DMS114 treated with DMSO at 0.1 percent for 48 hours (cell line): Measurements from ENCODE around the gene RTKN.
A peak's percentile ranks its signal among the peaks of the same experiment; 100 is the strongest.

Experiments
- DNase-seq: peaks from one replicate; lab custom pipeline; 2025; ENCODE audit not compliant: unreplicated experiment; lab: John Stamatoyannopoulos, UW

Gene RTKN

GRCh38 chr2:74417763-74418162 lies 24.0 kb downstream of the RTKN start:
- DNase-seq = no peak

- DNase-seq = no peak
Measured at GRCh38 chr2:74417197-74417596, 24.5 kb downstream of the RTKN start.

GRCh38 chr2:74416778-74417177 lies 25.0 kb downstream of the RTKN start:
- DNase-seq = no peak

GRCh38 chr2:74415762-74416395 lies 25.9 kb downstream of the RTKN start:
- no peak for DNase-seq

- no peak for DNase-seq
Measured at GRCh38 chr2:74414881-74415761, 26.6 kb downstream of the RTKN start.

GRCh38 chr2:74414441-74414840 lies 27.3 kb downstream of the RTKN start:
- no peak for DNase-seq

- no peak for DNase-seq
Measured at GRCh38 chr2:74413001-74413698, 28.6 kb downstream of the RTKN start.

- DNase-seq = no peak
Measured at GRCh38 chr2:74407682-74408081, 34.1 kb downstream of the RTKN start.

GRCh38 chr2:74406035-74406434 lies 35.7 kb downstream of the RTKN start:
- no peak for DNase-seq

- no peak for DNase-seq
Measured at GRCh38 chr2:74401891-74402290, 39.8 kb downstream of the RTKN start.

GRCh38 chr2:74399785-74400184 lies 42.0 kb downstream of the RTKN start:
- DNase-seq = no peak

- no peak for DNase-seq
Measured at GRCh38 chr2:74396149-74396548, 45.6 kb downstream of the RTKN start.

GRCh38 chr2:74393525-74393924 lies 48.2 kb downstream of the RTKN start:
- no peak for DNase-seq

- DNase-seq = no peak
Measured at GRCh38 chr2:74392449-74392743, 49.3 kb downstream of the RTKN start.

- DNase-seq = peak; percentile 86
Measured at GRCh38 chr2:74391580-74392448, 49.9 kb downstream of the RTKN start.

- no peak for DNase-seq
Measured at GRCh38 chr2:74391209-74391579, 50.5 kb downstream of the RTKN start.

GRCh38 chr2:74390606-74391005 lies 51.1 kb downstream of the RTKN start:
- no peak for DNase-seq

GRCh38 chr2:74387346-74387745 lies 54.4 kb downstream of the RTKN start:
- DNase-seq = no peak

- no peak for DNase-seq
Measured at GRCh38 chr2:74385396-74385795, 56.3 kb downstream of the RTKN start.

- DNase-seq = no peak
Measured at GRCh38 chr2:74384051-74384450, 57.7 kb downstream of the RTKN start.

- no peak for DNase-seq
Measured at GRCh38 chr2:74383254-74383653, 58.5 kb downstream of the RTKN start.
